ENCODE results near the gene PPM1A. TPM values are rescaled to one million over a fixed set of nuclear protein-coding genes. Genes with fewer than 3 reads are reported as not detected.

The PPM1A gene
- total RNA-seq, 4 donors from 2014 or later = 41.9 to 65.8 (median 44.5) TPM

GRCh38 chr14:60226298-60226697, 22.7 kb upstream of the PPM1A start:
- TF ChIP-seq POLR2A (IDR thresholded peaks at IDR 0.05) = no peak
- TF ChIP-seq, protein P1, sequence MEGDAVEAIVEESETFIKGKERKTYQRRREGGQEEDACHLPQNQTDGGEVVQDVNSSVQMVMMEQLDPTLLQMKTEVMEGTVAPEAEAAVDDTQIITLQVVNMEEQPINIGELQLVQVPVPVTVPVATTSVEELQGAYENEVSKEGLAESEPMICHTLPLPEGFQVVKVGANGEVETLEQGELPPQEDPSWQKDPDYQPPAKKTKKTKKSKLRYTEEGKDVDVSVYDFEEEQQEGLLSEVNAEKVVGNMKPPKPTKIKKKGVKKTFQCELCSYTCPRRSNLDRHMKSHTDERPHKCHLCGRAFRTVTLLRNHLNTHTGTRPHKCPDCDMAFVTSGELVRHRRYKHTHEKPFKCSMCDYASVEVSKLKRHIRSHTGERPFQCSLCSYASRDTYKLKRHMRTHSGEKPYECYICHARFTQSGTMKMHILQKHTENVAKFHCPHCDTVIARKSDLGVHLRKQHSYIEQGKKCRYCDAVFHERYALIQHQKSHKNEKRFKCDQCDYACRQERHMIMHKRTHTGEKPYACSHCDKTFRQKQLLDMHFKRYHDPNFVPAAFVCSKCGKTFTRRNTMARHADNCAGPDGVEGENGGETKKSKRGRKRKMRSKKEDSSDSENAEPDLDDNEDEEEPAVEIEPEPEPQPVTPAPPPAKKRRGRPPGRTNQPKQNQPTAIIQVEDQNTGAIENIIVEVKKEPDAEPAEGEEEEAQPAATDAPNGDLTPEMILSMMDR (IDR thresholded peaks at IDR 0.05) = no peak
- intact Hi-C loops (cut with DNase I) = no loop called here
- Histone ChIP-seq H3K4me1 (no peaks in the 10 kb centered on the region), H3K27me3 (no peaks in the 10 kb centered on the region), H3K27ac (no peak overlapping the region), H3K36me3 (no peaks in the 10 kb centered on the region), H3K9me3 (no peaks in the 10 kb centered on the region), H3K4me3 (replicated peaks in 1 of 3) (no peak overlapping the region)
- 38 to 43% methylated on average over 2 of the region's 2 CpGs for WGBS, 2 donors
- no peak for DNase-seq

DNA sequence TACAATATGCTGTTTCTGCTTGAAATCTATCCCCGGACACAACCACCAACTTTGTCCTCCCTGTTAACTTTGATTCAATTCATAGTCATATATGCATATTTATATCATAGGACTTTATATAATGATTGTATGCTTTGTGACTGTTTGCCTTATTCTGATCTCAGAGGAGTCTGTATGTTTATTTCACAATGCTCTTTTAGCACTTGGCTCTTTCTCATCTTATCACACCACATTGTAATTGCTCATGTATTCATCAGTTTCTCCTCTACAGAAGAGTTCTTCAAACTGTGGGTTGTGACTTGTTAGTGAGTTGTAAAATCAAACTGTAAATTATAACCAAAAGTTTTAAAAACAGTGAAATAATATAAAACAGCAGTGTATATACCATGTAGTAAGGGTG, 21.7 kb upstream of the PPM1A start:
- DNase-seq = no peak
- H3K36me3 ChIP-seq = no peaks in the 10 kb centered on the region
- H3K27me3 ChIP-seq = no peaks in the 10 kb centered on the region
- H3K4me1 ChIP-seq = no peaks in the 10 kb centered on the region
- H3K4me3 ChIP-seq (replicated peaks in 1 of 3) = no peak overlapping the region
- H3K9me3 ChIP-seq = no peaks in the 10 kb centered on the region
- intact Hi-C loops (cut with DNase I) = no loop called here
- TF ChIP-seq, protein P1 (IDR thresholded peaks at IDR 0.05) = no peak
- no peak for TF ChIP-seq POLR2A (IDR thresholded peaks at IDR 0.05)
- WGBS, 2 donors = 98 to 100% methylated on average over 1 of the region's 1 CpG
- H3K27ac ChIP-seq = no peak overlapping the region

GRCh38 chr14:60229614-60230013, 19.4 kb upstream of the PPM1A start:
- intact Hi-C loops (cut with DNase I) = no loop called here
- no peak for DNase-seq
- Histone ChIP-seq H3K9me3 (no peaks in the 10 kb centered on the region), H3K4me1 (no peaks in the 10 kb centered on the region), H3K4me3 (replicated peaks in 1 of 3) (no peak overlapping the region), H3K36me3 (no peaks in the 10 kb centered on the region), H3K27me3 (no peaks in the 10 kb centered on the region), H3K27ac (no peak overlapping the region)
- TF ChIP-seq, protein P1 (IDR thresholded peaks at IDR 0.05) = no peak
- TF ChIP-seq POLR2A (IDR thresholded peaks at IDR 0.05) = no peak

DNA sequence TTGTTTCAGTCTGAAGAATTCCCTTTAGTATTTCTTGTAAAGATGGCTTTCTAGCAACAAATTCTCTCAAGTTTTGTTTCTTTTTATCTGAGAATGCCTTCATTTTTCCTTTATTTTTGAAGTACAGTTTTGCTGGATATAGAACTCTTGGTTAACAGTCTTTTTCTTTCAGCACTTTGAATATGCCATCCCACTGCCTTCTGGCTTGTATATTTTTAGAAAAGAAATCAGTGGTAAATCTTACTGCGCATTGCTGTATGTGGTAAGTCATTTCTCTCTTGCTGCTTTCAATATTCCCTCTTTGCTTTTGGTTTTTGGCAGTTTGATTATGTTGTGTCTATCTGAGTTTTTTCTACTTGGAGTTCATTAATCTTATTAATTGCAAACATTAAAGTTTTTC, 16.8 kb upstream of the PPM1A start:
- no peaks in the 10 kb centered on the region for H3K9me3 ChIP-seq
- H3K27me3 ChIP-seq = no peaks in the 10 kb centered on the region
- H3K27ac ChIP-seq = no peak overlapping the region
- no peaks in the 10 kb centered on the region for H3K4me1 ChIP-seq
- WGBS, 2 donors = 96 to 98% methylated on average over 1 of the region's 1 CpG
- no peak overlapping the region for H3K4me3 ChIP-seq (replicated peaks in 1 of 3)
- DNase-seq = no peak
- no peak for TF ChIP-seq POLR2A (IDR thresholded peaks at IDR 0.05)
- TF ChIP-seq, protein P1 (IDR thresholded peaks at IDR 0.05) = no peak
- H3K36me3 ChIP-seq = no peaks in the 10 kb centered on the region
- intact Hi-C loops (cut with DNase I) = no loop called here

- intact Hi-C loops (cut with DNase I) = no loop called here
- Histone ChIP-seq H3K4me1 (no peaks in the 10 kb centered on the region), H3K36me3 (no peaks in the 10 kb centered on the region), H3K27ac (no peak overlapping the region), H3K9me3 (no peaks in the 10 kb centered on the region), H3K27me3 (no peaks in the 10 kb centered on the region), H3K4me3 (replicated peaks in 1 of 3) (no peak overlapping the region)
- 84 to 94% methylated on average over 3 of the region's 3 CpGs for WGBS, 2 donors
- TF ChIP-seq, protein P1 (IDR thresholded peaks at IDR 0.05) = no peak
- TF ChIP-seq POLR2A (IDR thresholded peaks at IDR 0.05) = no peak
- no peak for DNase-seq
Measured at GRCh38 chr14:60233251-60233650, 15.8 kb upstream of the PPM1A start.
